Ammon's horn (tissue), 1 donor: ENCODE data around the gene PCCA.
"Not testable (repeated sequence)": the region's sequence is repeated elsewhere in the genome, so short reads cannot be mapped to it uniquely, and the experiment has no call there.

ENCODE experiments used
- DNase-seq: peaks from one replicate; pipeline ENCODE4 v3.0.0-alpha.2; 2016; ENCODE audit warnings: low spot score

The PCCA gene

GRCh38 chr13:100141461-100141961 is 52.6 kb downstream of the PCCA start:
- DNase-seq: not testable (repeated sequence)

GRCh38 chr13:100146534-100146933 is 57.6 kb downstream of the PCCA start:
- no peak for DNase-seq

GRCh38 chr13:100147825-100148224 is 58.9 kb downstream of the PCCA start:
- DNase-seq: no peak

- no peak for DNase-seq
Measured at GRCh38 chr13:100148422-100148821, 59.5 kb downstream of the PCCA start.

GRCh38 chr13:100149389-100149788 is 60.5 kb downstream of the PCCA start:
- DNase-seq: no peak

- DNase-seq: not testable (repeated sequence)
Measured at GRCh38 chr13:100150711-100151110, 61.8 kb downstream of the PCCA start.

- DNase-seq: peak; percentile 5
Measured at GRCh38 chr13:100154842-100155416, 66.0 kb downstream of the PCCA start.

- DNase-seq: no peak
Measured at GRCh38 chr13:100156788-100157187, 67.9 kb downstream of the PCCA start.

- DNase-seq: no peak
Measured at GRCh38 chr13:100158569-100158968, 69.7 kb downstream of the PCCA start.

GRCh38 chr13:100159584-100159983 is 70.7 kb downstream of the PCCA start:
- DNase-seq: no peak

GRCh38 chr13:100160450-100160849 is 71.6 kb downstream of the PCCA start:
- DNase-seq: no peak

GRCh38 chr13:100163375-100163774 is 74.5 kb downstream of the PCCA start:
- no peak for DNase-seq

- no peak for DNase-seq
Measured at GRCh38 chr13:100173203-100173602, 84.3 kb downstream of the PCCA start.

- not testable (repeated sequence) for DNase-seq
Measured at GRCh38 chr13:100174455-100174854, 85.6 kb downstream of the PCCA start.

GRCh38 chr13:100175078-100175802 is 86.3 kb downstream of the PCCA start:
- no peak for DNase-seq

GRCh38 chr13:100175803-100176182 is 86.9 kb downstream of the PCCA start:
- DNase-seq: no peak

- no peak for DNase-seq
Measured at GRCh38 chr13:100176801-100177400, 88.0 kb downstream of the PCCA start.

GRCh38 chr13:100178309-100178708 is 89.4 kb downstream of the PCCA start:
- no peak for DNase-seq

GRCh38 chr13:100179276-100179675 is 90.4 kb downstream of the PCCA start:
- no peak for DNase-seq

- DNase-seq: no peak
Measured at GRCh38 chr13:100182900-100183490, 94.1 kb downstream of the PCCA start.

GRCh38 chr13:100184095-100184494 is 95.2 kb downstream of the PCCA start:
- no peak for DNase-seq

GRCh38 chr13:100195568-100195967 is 106.7 kb downstream of the PCCA start:
- DNase-seq: no peak

GRCh38 chr13:100196375-100196774 is 107.5 kb downstream of the PCCA start:
- no peak for DNase-seq
